IMR-90 (cell line): ENCODE measurements around the gene SLIT3. TPM values are rescaled to one million over a fixed set of nuclear protein-coding genes. Genes with fewer than 3 reads are reported as not detected.

Source experiments
- ATAC-seq: fragments of 200-7000 bp; cut with Tn5 transposase; 2 replicates; pipeline ENCODE4 v1.9.1; 2020; ENCODE audit warnings: low read depth, mild to moderate bottlenecking, moderate library complexity
- BruUV-seq: library from RNA; stranded (reverse); fragments of 400-500 nt; replicated peaks from 2 replicates; lab custom pipeline; 2021; lab: Mats Ljungman, UMichigan
- CTCF ChIA-PET: fragments of 300-600 bp; formaldehyde crosslinking; extraction: SDS; loops from one replicate; lab custom pipeline; 2021; ENCODE audit warnings: antibody characterized with exemption; lab: Yijun Ruan, JAX
- POLR2A ChIA-PET: fragments of 300-600 bp; sonication (Branson Sonifier 250); formaldehyde crosslinking; loops from one replicate; lab custom pipeline; 2022; ENCODE audit warnings: antibody characterized with exemption; ENCODE audit not compliant: unreplicated experiment; lab: Charles Lee
- DNase-seq: peaks from one replicate; pipeline ENCODE4 v3.0.0; 2013
- H2AFZ ChIP-seq: replicated peaks from 2 replicates; pipeline ENCODE3; 2013; ENCODE audit warnings: low read length, mild to moderate bottlenecking; ENCODE audit not compliant: poor library complexity
- H2AK5ac ChIP-seq: 2 replicates; pipeline ENCODE4 v1.6.1; 2013; ENCODE audit warnings: low read depth, low read length, inconsistent platforms
- H2AK9ac ChIP-seq: replicated peaks from 2 replicates; pipeline ENCODE3; 2013; ENCODE audit warnings: mild to moderate bottlenecking, low read depth, low read length, moderate library complexity; ENCODE audit not compliant: poor library complexity
- H2BK120ac ChIP-seq: 2 replicates; pipeline ENCODE4 v1.6.1; 2013; ENCODE audit warnings: low read depth, low read length, inconsistent platforms
- H2BK15ac ChIP-seq: 3 replicates; pipeline ENCODE4 v1.6.1; 2013; ENCODE audit warnings: low read depth, low read length, inconsistent platforms
- H2BK20ac ChIP-seq: 2 replicates; pipeline ENCODE4 v1.6.1; 2013; ENCODE audit warnings: low read depth, mild to moderate bottlenecking, inconsistent platforms, low read length, moderate library complexity
- H2BK5ac ChIP-seq: 2 replicates; pipeline ENCODE4 v1.6.1; 2013; ENCODE audit warnings: mild to moderate bottlenecking, low read depth, low read length, inconsistent platforms; ENCODE audit not compliant: poor library complexity, severe bottlenecking
- H3K14ac ChIP-seq: replicated peaks from 2 replicates; pipeline ENCODE4 v1.6.1; 2013; ENCODE audit warnings: low read depth, low read length, inconsistent platforms
- H3K18ac ChIP-seq: 2 replicates; pipeline ENCODE4 v1.6.1; 2013; ENCODE audit warnings: low read depth, low read length, control low read depth
- H3K23ac ChIP-seq: 2 replicates; pipeline ENCODE4 v1.6.1; 2013; ENCODE audit warnings: low read depth, low read length, inconsistent platforms
- H3K27ac ChIP-seq: 2 replicates; pipeline ENCODE4 v1.5.1; 2013; ENCODE audit warnings: mild to moderate bottlenecking, control low read depth, low read length; ENCODE audit not compliant: insufficient read depth
- H3K27me3 ChIP-seq: 2 replicates; pipeline ENCODE4 v1.6.1; 2013; ENCODE audit warnings: low read length; ENCODE audit not compliant: control insufficient read depth, insufficient read depth
- H3K36me3 ChIP-seq: 2 replicates; pipeline ENCODE4 v1.6.1; 2013; ENCODE audit warnings: low read length, mixed read lengths; ENCODE audit not compliant: control insufficient read depth, insufficient read depth
- H3K4ac ChIP-seq: 2 replicates; pipeline ENCODE4 v1.6.1; 2013; ENCODE audit warnings: low read depth, low read length, inconsistent platforms
- H3K4me1 ChIP-seq: 2 replicates; pipeline ENCODE4 v1.6.1; 2013; ENCODE audit warnings: low read length, mixed read lengths; ENCODE audit not compliant: control insufficient read depth, insufficient read depth
- H3K4me2 ChIP-seq: 2 replicates; pipeline ENCODE4 v1.6.1; 2013; ENCODE audit warnings: low read depth, mild to moderate bottlenecking, control low read depth, low read length, moderate library complexity
- H3K4me3 ChIP-seq: 2 replicates; pipeline ENCODE4 v1.5.1; 2013; ENCODE audit warnings: low read depth, mild to moderate bottlenecking, control low read depth, low read length, moderate library complexity; ENCODE audit not compliant: insufficient read depth
- H3K56ac ChIP-seq: 2 replicates; pipeline ENCODE4 v1.6.1; 2013; ENCODE audit warnings: low read length, inconsistent platforms; ENCODE audit not compliant: insufficient read depth; ENCODE audit errors: extremely low read depth
- H3K79me1 ChIP-seq, 2 experiments: 2 replicates each; pipeline ENCODE4 v1.6.1; 2013; ENCODE audit warnings: low read length in 2 of 2, inconsistent platforms in 1 of 2, low read depth in 1 of 2
- H3K9ac ChIP-seq: 2 replicates; pipeline ENCODE4 v1.6.1; 2013; ENCODE audit warnings: low read depth, low read length, control low read depth
- H3K9me1 ChIP-seq: 2 replicates; pipeline ENCODE4 v1.6.1; 2013; ENCODE audit warnings: low read length, inconsistent platforms; ENCODE audit not compliant: insufficient read depth
- H3K9me3 ChIP-seq: 2 replicates; pipeline ENCODE4 v1.6.1; 2013; ENCODE audit warnings: low read length; ENCODE audit not compliant: control insufficient read depth, insufficient read depth
- H4K20me1 ChIP-seq: 2 replicates; pipeline ENCODE4 v1.6.1; 2013; ENCODE audit warnings: low read length, inconsistent platforms; ENCODE audit not compliant: insufficient read depth
- H4K5ac ChIP-seq: 2 replicates; pipeline ENCODE4 v1.6.1; 2013; ENCODE audit warnings: mild to moderate bottlenecking, low read depth, low read length, control low read depth
- H4K8ac ChIP-seq, 2 experiments: 2 replicates each; pipeline ENCODE4 v1.6.1; 2013; ENCODE audit warnings: low read depth in 2 of 2, low read length in 2 of 2, control low read depth in 1 of 2, inconsistent platforms in 1 of 2
- H4K91ac ChIP-seq: 2 replicates; pipeline ENCODE4 v1.6.1; 2013; ENCODE audit warnings: low read depth, low read length, inconsistent platforms; ENCODE audit not compliant: insufficient read depth
- BHLHE40 ChIP-seq: fragments of 150-350 bp; IDR thresholded peaks from 2 replicates; pipeline ENCODE4 v1.6.1; 2016; ENCODE audit warnings: mild to moderate bottlenecking, low read depth, low read length
- CEBPB ChIP-seq: IDR thresholded peaks from 2 replicates; pipeline ENCODE4 v1.6.1; 2012; ENCODE audit warnings: low read depth, low read length, improper control_type of control experiment
- CHD1 ChIP-seq: IDR thresholded peaks from 2 replicates; pipeline ENCODE4 v1.6.1; 2012; ENCODE audit warnings: low read depth, low read length, improper control_type of control experiment
- CTCF ChIP-seq: conservative IDR thresholded peaks from 2 replicates; pipeline ENCODE4 v1.5.1; 2012; ENCODE audit warnings: mild to moderate bottlenecking, low read depth, low read length, improper control_type of control experiment
- FOS ChIP-seq: fragments of 150-350 bp; IDR thresholded peaks from 2 replicates; pipeline ENCODE4 v1.6.1; 2016; ENCODE audit warnings: low read depth, low read length
- NFE2L2 ChIP-seq: fragments of 150-350 bp; IDR thresholded peaks from 2 replicates; pipeline ENCODE4 v1.6.1; 2016; ENCODE audit warnings: low read depth, mild to moderate bottlenecking, low read length
- POLR2A ChIP-seq: IDR thresholded peaks from 2 replicates; pipeline ENCODE4 v1.6.1; 2012; ENCODE audit warnings: mild to moderate bottlenecking, low read depth, low read length
- RCOR1 ChIP-seq: IDR thresholded peaks from 2 replicates; pipeline ENCODE4 v1.6.1; 2012; ENCODE audit warnings: mild to moderate bottlenecking, low read length, improper control_type of control experiment; ENCODE audit not compliant: insufficient replicate concordance
- RFX5 ChIP-seq: IDR thresholded peaks from 2 replicates; pipeline ENCODE4 v1.8.0; 2012; ENCODE audit warnings: low read depth, mild to moderate bottlenecking, low read length, moderate library complexity
- SMC3 ChIP-seq: fragments of 150-350 bp; IDR thresholded peaks from 2 replicates; pipeline ENCODE4 v1.6.1; 2016; ENCODE audit warnings: low read depth, mild to moderate bottlenecking, antibody characterized with exemption, low read length, moderate library complexity
- dilution Hi-C: fragments of 300-500 bp; cut with HindIII; formaldehyde crosslinking; loops from one replicate; pipeline ENCODE4 v1.14.3; 2018; ENCODE audit warnings: low sequenced_read_pairs; ENCODE audit not compliant: unreplicated experiment
- in situ Hi-C: fragments of 300-500 bp; cut with MboI; formaldehyde crosslinking; loops from 3 replicates; pipeline ENCODE4 v1.14.3; 2019; ENCODE audit warnings: low sequenced_read_pairs, inconsistent platforms, mixed read lengths
- intact Hi-C: fragments of 100-400 bp; cut with micrococcal nuclease; formaldehyde crosslinking; loops from 2 replicates; pipeline ENCODE4 v1.10.0; 2022
- polyA plus RNA-seq, 3 experiments: library from polyadenylated mRNA; depleted of rRNA; stranded (reverse); fragments of >200 nt; gene quantifications; 2 replicates each; pipeline ENCODE4 v1.2.3, GENCODE V29; 2012; ENCODE audit warnings: low replicate concordance in 1 of 3
- total RNA-seq: library from RNA; depleted of rRNA; stranded (reverse); fragments of >200 nt; gene quantifications from 2 replicates; pipeline ENCODE4 v1.2.3, GENCODE V29; 2012
- TF ChIP-seq, protein P1 (sequence below): fragments of 150-350 bp; IDR thresholded peaks from 2 replicates; pipeline ENCODE4 v1.6.1; 2016; ENCODE audit warnings: low read depth, mild to moderate bottlenecking, low read length, moderate library complexity, borderline replicate concordance
- TF ChIP-seq, protein P2 (sequence below): fragments of 150-350 bp; IDR thresholded peaks from 2 replicates; pipeline ENCODE4 v1.6.1; 2017; ENCODE audit warnings: mild to moderate bottlenecking, antibody characterized with exemption, low read length, low read depth

The SLIT3 gene
- total and polyA plus RNA-seq, 2 of the 4 experiments (the other 2 are of a cell fraction), result 0.18 to 0.50 TPM

GRCh38 chr5:169183576-169183975, 117.4 kb downstream of the SLIT3 start:
- Histone ChIP-seq H3K4me2 (no peak overlapping the region), H2BK15ac (no peak overlapping the region), H4K20me1 (no peaks in the 10 kb centered on the region), H3K23ac (no peak overlapping the region), H3K18ac (no peak overlapping the region), H3K4me1 (no peaks in the 10 kb centered on the region), H2AFZ (no peak overlapping the region), H4K91ac (no peak overlapping the region), H3K4ac (no peak overlapping the region), H2BK120ac (no peak overlapping the region), H3K9me3 (0 out of 2 replicates have a peak, but pooled peaks cover 6% of the 10 kb centered on the region), H3K9ac (no peak overlapping the region), H3K14ac (no peak overlapping the region), H2BK5ac (no peak overlapping the region), H2AK5ac (no peak overlapping the region), H4K5ac (no peak overlapping the region), H3K79me1 (no peaks in the 10 kb centered on the region), H3K36me3 (no peaks in the 10 kb centered on the region), H2BK20ac (no peak overlapping the region), H3K56ac (no peak overlapping the region), H3K9me1 (no peaks in the 10 kb centered on the region), H4K8ac (no peak overlapping the region), H2AK9ac (no peak overlapping the region), H3K4me3 (no peak overlapping the region), H3K27ac (no peak overlapping the region), H3K27me3 (no peaks in the 10 kb centered on the region)
- dilution Hi-C loops (no loop called here), in situ Hi-C loops (no loop called here), intact Hi-C loops (no loop called here)
- BruUV-seq, result no TSS peak
- POLR2A ChIA-PET, result no interaction called here
- DNase-seq (no peak), ATAC-seq (no peak)
- TF ChIP-seq CHD1 (no peak), RCOR1 (no peak), CEBPB (no peak), NFE2L2 (no peak), CTCF (no peak), SMC3 (no peak), BHLHE40 (no peak), RFX5 (no peak), POLR2A (no peak), FOS (no peak)
- TF ChIP-seq, protein P1, sequence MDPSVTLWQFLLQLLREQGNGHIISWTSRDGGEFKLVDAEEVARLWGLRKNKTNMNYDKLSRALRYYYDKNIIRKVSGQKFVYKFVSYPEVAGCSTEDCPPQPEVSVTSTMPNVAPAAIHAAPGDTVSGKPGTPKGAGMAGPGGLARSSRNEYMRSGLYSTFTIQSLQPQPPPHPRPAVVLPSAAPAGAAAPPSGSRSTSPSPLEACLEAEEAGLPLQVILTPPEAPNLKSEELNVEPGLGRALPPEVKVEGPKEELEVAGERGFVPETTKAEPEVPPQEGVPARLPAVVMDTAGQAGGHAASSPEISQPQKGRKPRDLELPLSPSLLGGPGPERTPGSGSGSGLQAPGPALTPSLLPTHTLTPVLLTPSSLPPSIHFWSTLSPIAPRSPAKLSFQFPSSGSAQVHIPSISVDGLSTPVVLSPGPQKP, result no peak
- TF ChIP-seq, protein P2, sequence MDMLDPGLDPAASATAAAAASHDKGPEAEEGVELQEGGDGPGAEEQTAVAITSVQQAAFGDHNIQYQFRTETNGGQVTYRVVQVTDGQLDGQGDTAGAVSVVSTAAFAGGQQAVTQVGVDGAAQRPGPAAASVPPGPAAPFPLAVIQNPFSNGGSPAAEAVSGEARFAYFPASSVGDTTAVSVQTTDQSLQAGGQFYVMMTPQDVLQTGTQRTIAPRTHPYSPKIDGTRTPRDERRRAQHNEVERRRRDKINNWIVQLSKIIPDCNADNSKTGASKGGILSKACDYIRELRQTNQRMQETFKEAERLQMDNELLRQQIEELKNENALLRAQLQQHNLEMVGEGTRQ, result no peak
- CTCF ChIA-PET, result no interaction called here
